Measurements from ENCODE around the gene SH3BP4.

SH3BP4 gene, protein sequence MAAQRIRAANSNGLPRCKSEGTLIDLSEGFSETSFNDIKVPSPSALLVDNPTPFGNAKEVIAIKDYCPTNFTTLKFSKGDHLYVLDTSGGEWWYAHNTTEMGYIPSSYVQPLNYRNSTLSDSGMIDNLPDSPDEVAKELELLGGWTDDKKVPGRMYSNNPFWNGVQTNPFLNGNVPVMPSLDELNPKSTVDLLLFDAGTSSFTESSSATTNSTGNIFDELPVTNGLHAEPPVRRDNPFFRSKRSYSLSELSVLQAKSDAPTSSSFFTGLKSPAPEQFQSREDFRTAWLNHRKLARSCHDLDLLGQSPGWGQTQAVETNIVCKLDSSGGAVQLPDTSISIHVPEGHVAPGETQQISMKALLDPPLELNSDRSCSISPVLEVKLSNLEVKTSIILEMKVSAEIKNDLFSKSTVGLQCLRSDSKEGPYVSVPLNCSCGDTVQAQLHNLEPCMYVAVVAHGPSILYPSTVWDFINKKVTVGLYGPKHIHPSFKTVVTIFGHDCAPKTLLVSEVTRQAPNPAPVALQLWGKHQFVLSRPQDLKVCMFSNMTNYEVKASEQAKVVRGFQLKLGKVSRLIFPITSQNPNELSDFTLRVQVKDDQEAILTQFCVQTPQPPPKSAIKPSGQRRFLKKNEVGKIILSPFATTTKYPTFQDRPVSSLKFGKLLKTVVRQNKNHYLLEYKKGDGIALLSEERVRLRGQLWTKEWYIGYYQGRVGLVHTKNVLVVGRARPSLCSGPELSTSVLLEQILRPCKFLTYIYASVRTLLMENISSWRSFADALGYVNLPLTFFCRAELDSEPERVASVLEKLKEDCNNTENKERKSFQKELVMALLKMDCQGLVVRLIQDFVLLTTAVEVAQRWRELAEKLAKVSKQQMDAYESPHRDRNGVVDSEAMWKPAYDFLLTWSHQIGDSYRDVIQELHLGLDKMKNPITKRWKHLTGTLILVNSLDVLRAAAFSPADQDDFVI

GRCh38 chr2:234951664-234952269 is at the start of gene SH3BP4:
Gene SH3BP4 (plus strand): TSS chr2:234952017. CDS start chr2:235035003, 82,986 bp downstream.
- peak in 2 of 3 experiments; percentile 15 to 61 for DNase-seq (ENCODE audit: low read depth in 3 of 3)

DNA sequence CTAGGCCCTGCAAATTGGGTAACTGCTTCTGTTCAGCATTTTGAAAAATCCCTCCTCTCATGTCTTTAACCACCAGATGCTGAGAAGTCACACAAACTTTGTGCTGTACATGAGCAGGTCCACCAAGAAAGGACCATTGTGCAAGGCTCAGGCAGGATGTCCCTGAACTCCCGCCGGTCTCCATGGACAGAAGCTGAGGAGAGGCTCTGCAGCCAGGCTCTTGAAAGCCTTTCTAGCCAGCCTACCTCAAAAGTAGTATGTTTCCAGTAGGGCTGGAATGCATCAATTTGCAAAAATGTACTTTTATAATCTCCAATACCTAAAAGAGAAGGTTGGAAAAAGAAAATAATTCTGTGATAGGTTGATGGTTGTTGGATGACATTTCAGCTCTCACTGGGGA is 47.0 kb upstream of the SH3BP4 start:
- no peak for DNase-seq (ENCODE audit: low read depth in 3 of 3)

DNA sequence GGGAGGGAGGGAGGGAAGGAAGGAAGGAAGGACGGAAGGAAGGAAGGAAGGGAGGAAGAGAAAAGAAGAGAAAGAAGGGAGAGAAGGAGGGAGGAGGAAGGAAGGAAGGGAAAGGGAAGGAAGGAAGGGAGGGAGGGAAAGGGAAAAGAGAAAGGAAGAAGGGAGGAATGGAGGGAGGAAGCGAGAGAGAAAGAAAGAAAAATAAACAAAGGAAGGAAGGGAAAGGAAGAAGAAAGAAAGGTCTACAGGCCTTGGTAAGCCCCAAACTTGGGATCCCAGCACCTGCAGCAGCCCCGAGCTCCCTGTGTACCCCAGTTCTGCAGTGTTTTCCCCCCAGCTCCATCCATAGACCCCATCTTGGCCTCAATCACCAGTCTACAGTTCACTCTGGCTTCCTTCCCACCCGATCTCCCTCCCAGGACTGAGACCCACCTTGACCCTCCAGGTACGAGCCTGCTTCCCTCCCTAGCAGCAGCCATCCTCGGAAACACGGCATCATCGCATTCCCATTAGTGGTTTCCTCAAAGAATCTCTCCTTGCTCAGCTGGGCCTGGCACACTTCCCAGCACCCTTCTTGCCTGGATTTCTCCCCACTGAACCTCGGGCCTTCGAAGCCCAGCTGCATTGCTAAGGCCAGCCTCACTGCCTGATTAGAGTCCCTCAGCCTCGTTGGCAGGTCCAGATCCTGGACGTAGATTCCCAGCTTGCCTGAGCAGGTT is 46.1 kb upstream of the SH3BP4 start:
- no peak for DNase-seq (ENCODE audit: low read depth in 3 of 3)

GRCh38 chr2:234910186-234910679 is 41.6 kb upstream of the SH3BP4 start:
- DNase-seq (ENCODE audit: low read depth in 3 of 3): no peak

- no peak for DNase-seq (ENCODE audit: low read depth in 3 of 3)
Measured at GRCh38 chr2:234911271-234911670, 40.5 kb upstream of the SH3BP4 start.

GRCh38 chr2:234912437-234912836 is 39.4 kb upstream of the SH3BP4 start:
- DNase-seq (ENCODE audit: low read depth in 3 of 3): no peak

DNA sequence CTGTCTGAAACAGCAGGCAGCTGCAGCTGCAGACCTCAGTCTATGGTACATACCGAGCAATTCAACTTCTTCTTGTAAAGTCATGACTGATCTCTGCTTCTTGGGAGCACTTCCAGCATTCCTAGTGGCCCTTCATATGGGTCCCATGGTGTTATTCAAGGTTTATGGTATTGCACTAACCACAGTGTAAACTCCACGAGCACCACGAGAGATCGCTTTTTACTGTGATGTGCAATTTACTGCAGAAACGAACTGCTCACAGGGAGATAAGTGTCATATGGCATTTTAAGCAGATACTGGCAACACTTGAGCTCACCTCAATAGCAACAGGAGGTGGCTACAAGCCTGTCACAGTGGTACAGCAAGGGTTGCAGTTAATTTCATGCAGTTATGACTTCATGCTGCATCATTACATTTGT is 38.6 kb upstream of the SH3BP4 start:
- no peak for DNase-seq (ENCODE audit: low read depth in 3 of 3)

DNA sequence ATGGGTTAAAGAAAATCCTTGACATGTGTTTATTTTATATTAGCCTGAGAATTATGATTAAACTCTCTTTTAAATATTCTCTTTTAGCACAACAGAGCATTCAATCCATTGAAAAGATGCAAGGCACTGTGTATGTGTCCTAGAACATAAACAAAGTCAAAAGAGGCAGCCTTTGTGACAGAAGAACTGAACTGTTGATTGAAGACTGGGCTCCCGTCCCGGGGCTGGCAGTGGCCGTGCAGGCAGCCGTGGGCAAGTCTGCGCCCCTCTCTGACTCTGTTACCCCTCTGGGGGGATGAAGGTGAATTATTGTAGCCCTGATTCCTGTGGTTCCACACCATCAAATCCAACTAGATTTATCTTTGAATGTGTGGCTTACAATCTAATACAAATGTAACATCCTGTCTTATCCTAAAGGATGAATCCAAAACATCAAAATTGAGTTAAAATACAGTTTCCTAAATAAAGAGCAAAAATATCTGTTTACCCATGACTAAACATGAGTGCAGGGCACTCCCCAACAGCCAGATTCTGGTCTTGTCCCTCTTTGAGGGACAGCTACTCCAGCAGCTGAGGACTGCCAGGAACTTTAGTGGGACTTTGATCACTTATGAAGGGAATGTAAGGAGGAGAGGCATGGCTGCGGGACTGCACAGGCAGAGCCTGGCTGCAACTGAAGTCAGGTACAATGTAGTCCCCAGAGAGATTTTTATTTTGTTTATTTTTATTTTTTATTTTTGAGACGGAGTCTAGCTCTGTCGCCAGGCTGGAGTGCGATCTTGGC is 37.3 kb upstream of the SH3BP4 start:
- DNase-seq (ENCODE audit: low read depth in 3 of 3): no peak

GRCh38 chr2:234916674-234917073 is 35.1 kb upstream of the SH3BP4 start:
- DNase-seq (ENCODE audit: low read depth in 3 of 3): no peak

- DNase-seq (ENCODE audit: low read depth in 3 of 3): no peak
Measured at GRCh38 chr2:234917211-234917975, 34.4 kb upstream of the SH3BP4 start.

DNA sequence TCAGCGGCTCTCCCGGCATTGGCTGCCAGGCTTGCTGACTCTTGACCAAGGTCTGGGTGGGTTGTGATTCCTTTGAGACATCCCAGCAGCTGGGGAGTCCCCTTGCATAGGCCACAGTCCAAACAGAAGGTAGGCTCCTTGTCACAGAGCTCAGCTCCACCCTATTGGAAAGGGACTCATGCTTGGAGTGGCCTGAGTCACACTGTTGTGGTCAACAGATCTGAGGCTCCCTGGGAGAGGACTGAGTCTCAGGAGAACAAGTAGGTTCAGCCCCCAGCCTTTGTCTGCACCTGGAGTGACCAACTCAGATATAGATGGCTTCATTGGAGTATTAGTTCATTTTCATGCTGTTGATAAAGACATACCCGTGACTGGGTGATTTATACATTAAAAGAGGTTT is 32.1 kb upstream of the SH3BP4 start:
- no peak for DNase-seq (ENCODE audit: low read depth in 3 of 3)

GRCh38 chr2:234920836-234921235 is 31.0 kb upstream of the SH3BP4 start:
- DNase-seq (ENCODE audit: low read depth in 3 of 3): no peak

- DNase-seq (ENCODE audit: low read depth in 3 of 3): no peak
Measured at GRCh38 chr2:234929002-234929401, 22.8 kb upstream of the SH3BP4 start.

DNA sequence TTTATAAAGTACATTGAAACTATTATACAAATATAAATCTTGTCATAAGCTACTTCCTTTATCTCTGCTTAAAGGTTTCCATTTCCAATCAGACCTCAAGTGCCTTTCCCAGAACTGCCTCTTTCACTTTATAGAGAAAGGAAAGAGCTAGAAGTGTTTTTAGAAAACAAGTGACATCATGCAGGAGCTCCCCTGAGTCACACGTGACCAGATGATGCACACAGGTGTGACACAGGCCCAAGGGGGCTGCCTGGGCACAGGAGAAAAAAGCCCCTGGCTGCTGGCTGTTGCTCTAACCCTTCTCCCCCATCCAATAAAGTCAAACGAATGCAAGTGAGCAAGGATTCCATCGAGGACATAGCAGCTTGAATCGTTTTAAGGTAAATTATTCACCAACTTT is 21.4 kb upstream of the SH3BP4 start:
- no peak for DNase-seq (ENCODE audit: low read depth in 3 of 3)

DNA sequence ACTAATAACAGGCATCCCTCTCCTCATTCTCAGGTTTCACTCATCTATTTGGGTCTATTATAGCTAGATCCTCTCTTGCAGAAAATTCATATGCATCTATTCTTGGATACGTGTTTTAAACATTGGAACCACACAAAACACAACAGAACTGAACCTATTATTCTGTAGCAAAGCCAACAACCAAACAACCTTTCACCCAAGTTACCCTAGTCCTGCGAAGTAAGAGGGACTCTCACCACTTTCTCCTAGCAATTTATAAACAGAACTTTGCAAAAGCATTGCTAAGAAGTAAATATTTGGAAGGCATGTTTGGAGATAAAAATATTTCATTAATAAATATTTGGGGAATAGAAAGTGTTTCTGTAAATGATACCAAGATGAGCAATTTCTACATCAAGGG is 20.4 kb upstream of the SH3BP4 start:
- no peak for DNase-seq (ENCODE audit: low read depth in 3 of 3)

GRCh38 chr2:234932591-234933168 is 19.1 kb upstream of the SH3BP4 start:
- no peak for DNase-seq (ENCODE audit: low read depth in 3 of 3)

- DNase-seq (ENCODE audit: low read depth in 3 of 3): no peak
Measured at GRCh38 chr2:234935311-234935710, 16.5 kb upstream of the SH3BP4 start.

- DNase-seq (ENCODE audit: low read depth in 3 of 3): no peak
Measured at GRCh38 chr2:234939576-234939975, 12.2 kb upstream of the SH3BP4 start.

DNA sequence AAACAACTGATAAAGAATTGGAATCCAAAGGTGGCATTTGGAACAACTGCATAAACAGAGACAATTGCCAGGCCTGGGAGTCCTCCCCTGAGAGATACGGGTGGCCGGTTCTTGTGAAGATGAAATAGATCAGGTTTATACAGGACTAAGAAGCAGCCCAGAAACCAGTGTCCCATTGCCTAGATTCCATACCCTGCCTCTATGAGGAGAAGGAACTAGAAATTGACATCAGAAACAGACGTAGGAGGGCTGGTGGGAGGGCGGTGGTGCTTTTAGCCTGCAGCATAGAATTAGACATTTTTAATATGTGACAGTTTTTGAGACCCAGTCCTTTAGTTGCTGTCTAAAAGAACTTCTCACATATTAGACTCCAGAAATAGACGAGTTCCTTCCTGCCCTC is 11.8 kb upstream of the SH3BP4 start:
- DNase-seq (ENCODE audit: low read depth in 3 of 3): no peak

All from stimulated activated CD4-positive, alpha-beta T cell treated with anti-CD3 and anti-CD28 coated beads, TNF-alpha, amount 100 ng/mL, for 24 hours (primary cell).